HL-60/S4 (cell line): ENCODE measurements around the gene MALL.
"Not testable (repeated sequence)": the region's sequence is repeated elsewhere in the genome, so short reads cannot be mapped to it uniquely, and the experiment has no call there.

Experiments used
- in situ Hi-C: fragments of 300-500 bp; cut with MboI; formaldehyde crosslinking; loops from 2 replicates; pipeline ENCODE4 v1.14.3; 2022; ENCODE audit warnings: low sequenced_read_pairs

MALL gene

DNA sequence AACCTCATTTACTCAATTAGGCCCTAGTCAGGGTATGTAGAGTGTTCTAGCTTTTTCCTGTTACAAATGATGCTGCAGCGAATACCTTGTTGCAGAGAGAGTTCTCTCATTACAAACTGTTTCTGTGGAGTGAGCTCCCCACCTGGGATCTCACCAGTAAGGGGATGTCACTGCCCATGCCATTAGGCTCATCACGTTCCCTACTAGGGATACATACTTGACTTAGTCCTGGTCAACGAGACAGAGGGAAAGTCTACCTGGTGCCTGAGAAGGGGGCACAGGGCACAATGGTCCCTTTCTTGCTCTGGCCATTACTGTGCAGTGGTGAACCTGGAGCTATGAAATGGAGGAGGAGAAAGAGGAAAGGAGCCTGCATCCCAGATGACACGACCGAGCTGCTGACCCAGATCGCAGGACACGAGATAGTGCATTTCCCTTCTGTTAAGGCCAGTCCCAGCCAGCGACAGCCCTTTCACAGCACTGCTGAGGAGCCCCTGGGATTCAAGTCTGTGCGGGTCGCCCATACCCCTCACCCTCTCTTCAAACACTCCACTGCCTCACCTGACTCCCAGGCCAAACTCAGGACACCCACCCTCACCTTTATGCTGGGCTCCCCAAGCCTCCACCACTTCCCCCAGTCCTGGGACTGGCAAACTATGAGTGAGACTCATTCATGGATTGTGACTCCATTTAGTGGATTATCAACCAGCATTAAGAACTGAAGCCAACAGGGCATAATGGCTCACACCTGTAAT lies 16.0 kb downstream of the MALL start:
- in situ Hi-C loops, result no loop called here

DNA sequence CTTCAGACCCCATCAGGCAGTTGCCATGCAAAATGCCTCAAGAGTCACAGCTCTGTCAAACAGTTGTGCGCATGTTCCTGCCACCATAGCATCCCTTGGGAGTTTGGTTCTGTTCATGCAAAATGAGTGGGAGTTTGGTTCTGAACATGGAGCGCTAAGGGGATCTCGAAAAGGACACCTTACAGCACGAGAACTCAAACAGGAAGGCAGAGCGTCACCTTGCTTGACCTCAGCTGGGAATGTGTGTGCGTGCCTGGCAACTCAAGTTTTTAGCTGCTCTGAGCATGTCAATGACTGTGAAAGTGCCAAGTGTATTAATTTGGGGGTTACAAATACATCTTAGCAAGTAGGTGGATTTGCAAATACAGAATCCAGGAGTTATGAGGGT lies 16.6 kb downstream of the MALL start:
- in situ Hi-C loops, result no loop called here

DNA sequence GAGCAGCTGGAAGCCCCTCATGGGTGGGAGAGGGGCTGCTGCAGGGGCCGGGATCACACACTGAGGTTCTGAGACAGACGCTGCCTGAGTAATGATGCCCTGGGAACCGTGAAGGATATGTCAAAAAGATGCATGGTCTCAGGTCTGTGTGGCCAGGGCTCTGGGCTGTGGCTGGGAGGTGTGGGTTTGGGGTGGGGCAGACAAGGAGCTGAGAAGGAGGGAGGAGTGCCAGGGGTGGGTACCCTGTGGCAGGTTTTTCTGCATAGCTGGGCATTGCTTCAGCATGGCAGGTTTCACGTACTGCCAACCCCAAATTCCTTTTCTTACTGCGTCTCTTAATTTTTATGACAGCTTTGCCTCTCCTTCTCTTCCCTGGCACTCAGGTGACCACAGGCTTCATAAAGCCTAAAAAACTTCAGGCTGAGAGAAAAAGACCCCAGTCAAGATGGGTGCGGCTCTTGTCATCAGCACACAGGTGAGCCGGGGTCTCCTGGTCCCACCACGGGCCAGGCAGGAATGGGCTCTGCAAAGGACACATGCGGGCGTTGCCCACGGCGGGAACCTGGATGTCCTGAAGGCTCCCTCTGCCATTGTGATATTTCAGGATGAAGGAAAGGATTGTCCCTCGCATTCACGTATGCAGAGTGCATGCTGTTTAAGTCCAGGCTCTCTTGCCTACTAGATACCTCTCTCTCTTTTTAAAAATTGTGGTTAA lies 18.0 kb downstream of the MALL start:
- in situ Hi-C loops, result no loop called here

DNA sequence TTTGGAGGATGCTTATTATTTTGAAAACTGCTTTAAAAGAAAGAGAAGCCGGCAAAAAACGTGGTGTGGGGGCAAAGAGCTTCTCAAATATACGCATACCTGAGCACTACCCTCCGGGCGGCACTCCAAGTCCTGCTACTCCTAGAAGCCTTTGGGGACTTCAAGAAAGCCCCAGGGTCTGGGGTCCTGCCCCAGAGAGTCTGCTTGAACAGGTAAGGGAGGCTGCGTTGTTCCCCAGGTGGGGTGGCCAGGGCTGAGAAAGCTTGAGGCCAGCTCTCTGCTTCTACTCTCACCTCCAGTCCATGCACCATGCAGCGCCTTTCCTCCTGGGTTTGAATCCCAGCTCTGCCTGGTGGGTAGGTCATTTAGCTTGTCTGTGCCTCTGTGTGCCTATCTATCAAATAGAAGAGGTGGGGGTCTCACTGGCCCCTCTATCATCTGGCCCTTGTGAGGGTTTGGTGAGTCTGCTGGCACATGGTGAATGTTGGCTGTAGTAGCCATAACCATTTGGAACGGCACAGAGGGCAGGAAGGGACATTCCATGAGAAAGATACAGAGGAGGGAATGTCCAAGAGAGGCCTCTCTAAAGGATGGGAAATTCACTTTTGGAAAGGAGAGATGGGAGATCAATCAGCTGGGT lies 19.5 kb downstream of the MALL start:
- in situ Hi-C loops, result no loop called here

DNA sequence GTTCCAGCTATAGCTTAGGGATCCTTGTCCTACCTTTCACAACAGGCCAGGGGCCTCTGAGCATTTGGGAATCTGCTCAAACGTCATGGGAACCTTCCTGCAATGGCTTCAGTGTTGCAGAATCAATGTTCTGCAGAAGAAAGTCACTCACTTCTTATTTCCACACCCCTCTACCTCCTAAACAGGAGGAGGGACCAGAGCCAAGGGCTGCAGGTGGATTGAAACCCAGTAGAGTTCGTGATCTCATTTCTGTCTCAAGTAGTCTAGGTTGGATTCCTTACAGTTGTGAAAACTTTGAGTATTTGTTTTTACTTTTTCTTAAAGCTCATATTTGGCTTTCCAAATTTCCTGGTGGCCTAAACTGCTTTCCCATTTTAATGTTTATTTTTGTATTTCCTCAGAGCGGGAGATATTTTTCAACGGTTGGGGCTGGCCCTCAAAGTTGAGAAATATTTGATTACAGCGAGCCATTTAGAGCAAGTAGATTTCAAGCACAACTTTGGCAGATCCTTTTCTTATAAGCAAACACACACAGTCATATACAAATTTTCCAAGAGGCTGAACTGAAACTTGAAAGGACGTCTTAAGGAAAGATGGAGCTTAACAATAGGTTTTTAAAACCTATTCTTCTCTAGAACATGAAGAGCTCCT lies 20.6 kb downstream of the MALL start:
- in situ Hi-C loops, result not testable (repeated sequence)

DNA sequence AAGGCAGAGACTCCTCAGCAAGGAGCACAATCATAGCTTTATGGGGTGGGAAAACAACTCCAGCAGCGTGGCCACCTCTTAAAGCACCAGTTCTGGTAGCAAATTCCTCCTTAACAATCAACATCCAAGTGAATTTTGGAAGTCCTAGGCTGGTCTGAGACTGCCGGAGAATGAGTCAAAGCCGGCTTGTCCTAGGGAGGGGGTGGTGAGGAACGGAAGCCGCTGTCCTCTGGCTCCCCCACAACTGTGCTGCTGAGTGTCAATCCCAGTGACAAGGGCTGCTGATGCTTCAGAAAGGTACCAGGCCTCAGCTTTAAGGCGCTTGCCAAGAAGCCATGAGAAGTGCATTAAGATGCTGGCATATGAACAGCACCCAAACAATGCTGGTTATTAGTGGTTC lies 21.7 kb downstream of the MALL start:
- in situ Hi-C loops, result not testable (repeated sequence)

DNA sequence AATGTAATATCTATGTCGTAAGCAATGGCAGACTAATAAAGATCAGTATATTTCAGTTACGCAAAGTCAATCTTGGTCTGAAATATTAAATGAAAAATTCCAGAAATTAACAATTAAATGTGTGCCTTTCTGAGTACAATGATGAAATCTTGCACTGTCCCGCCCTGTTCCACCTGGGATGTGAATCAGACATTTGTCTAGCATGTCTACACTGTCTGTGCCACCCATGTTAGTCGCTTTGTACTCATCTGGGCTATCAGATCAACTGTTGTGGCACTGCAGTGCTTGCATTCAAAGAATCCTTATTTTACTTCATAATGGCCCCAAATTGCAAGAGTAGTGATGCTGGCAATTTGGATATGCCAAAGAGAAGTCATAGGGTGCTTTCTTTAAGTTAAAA lies 25.5 kb downstream of the MALL start:
- in situ Hi-C loops, result not testable (repeated sequence)

DNA sequence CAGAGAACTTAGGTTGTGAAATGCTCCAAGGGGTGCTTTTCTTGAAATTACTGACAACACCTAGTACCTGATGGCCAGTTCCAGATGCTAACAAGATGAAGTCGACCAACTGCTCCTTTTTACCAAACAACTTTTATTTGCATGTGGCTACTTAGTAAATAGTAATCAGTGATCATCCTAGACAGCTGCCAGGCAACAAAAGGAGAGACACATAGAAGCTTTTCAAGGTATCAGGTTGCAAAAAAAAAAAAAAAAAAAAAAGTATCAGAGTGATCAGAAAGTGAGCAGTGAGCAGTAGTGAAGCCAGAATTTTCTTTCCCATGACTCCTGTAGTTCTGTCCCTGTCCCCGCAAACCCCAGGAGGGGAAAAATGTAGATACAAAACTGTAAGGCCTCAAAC lies 31.9 kb downstream of the MALL start:
- in situ Hi-C loops, result not testable (repeated sequence)

DNA sequence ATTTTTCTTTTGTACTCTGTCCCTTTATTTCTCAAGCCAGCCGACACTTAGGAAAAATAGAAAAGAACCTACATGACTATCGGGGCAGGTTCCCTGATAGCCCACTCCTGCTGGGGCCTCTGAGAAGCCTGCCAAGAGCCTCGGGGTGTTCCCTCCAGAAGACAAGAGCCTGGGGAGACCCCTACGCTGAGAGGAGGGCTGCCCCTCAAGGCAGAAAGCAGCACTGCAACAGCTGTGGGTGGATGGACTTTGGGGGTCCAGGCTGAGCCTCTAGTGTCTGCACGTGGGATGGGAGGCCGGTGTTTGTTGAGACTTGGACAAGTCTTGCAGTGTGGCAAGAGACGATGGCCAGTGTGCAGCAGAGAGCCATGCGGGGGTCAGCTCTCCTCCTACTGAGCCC lies 32.5 kb downstream of the MALL start:
- in situ Hi-C loops, result not testable (repeated sequence)

DNA sequence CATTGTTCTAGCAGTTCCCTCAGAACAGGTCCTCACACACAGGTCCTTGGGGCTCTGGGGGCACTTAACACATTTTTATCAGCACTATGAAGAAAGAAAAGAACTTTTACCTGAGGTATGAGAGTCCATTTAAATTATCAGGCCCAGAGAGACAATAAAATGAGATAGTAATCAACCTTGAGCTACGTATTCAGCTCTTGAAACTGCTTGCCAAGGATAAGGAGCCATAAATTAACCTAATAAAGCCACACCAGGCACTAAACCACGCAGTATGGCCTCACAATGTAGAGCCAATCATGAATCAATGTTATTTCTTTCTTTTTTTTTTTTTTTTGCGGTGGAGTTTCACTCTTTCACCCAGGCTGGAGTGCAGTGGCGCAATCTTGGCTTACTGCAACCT lies 37.5 kb downstream of the MALL start:
- in situ Hi-C loops, result not testable (repeated sequence)

DNA sequence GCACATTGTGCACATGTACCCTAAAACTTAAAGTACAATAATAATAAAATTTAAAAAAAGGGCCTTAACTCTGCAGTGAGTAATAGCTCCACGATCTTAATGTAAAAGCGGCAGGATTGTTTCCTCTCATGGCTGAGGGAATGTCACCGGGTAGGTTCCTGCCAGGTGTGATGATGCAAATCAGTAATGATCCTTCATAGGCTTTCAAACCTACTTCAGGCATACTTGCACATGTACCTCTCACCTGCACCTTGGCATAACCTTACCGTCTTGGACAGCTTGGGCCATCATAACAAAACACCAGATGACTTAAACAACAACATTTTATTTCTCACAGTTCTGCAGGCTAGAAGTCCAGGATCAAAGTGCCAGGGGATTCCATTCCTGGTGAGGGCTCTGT lies 39.7 kb downstream of the MALL start:
- in situ Hi-C loops, result not testable (repeated sequence)

DNA sequence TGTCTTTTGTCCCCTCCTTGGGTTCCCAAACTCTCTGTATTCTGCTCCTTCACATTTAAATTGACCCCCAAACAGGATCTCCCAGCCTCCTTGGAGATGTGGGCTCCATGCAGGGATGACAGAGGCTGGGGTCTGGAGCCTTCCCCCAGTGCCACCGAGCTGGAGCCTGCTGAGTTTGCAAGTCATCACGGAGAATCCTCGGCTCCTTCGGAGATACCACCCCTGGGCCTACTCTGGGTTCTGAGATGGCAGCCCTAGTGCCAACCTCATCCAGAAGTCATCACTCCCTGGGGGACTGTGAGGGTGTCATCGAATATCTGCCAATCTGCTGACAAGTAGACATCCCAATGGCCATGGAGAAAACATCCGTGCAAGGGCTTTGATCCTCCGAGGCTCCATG lies 45.8 kb downstream of the MALL start:
- in situ Hi-C loops, result not testable (repeated sequence)

DNA sequence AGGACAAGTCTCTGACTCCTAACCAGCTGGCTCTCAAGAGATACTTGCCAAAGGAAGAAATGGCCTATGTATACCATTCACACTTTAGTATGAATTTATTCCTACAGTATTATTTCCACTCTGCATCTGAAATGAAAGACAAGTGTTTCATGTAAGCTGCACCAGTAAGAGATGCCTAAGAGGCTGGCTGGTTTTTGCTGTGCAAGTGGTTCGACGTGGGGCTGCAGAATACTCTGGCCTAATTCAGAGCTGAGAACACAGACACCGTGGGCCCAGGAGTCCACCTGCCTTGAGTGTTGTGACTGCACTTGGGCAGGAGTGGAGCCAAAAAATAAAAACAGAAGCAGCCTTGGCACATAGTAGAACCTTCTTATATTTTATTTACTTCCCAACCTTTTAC lies 47.5 kb downstream of the MALL start:
- in situ Hi-C loops, result not testable (repeated sequence)

DNA sequence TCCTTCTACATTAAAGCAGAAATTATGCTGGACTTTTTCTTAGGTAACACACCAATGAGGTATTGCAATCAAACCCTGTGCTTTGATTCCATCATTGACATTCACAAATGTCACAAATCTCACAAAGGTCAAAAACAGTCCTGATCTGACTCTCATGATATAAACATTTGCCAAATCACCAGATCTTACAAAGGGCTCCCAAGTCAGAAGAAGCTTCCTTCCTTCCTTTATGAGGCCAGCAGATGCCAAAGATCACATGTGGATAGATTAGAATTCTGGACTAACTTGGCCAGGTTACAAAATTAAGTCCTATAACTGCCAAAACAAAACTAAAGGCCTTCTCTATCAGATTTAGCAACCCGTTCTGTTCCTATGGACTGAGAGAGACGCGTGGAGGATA lies 53.3 kb downstream of the MALL start:
- in situ Hi-C loops, result not testable (repeated sequence)

DNA sequence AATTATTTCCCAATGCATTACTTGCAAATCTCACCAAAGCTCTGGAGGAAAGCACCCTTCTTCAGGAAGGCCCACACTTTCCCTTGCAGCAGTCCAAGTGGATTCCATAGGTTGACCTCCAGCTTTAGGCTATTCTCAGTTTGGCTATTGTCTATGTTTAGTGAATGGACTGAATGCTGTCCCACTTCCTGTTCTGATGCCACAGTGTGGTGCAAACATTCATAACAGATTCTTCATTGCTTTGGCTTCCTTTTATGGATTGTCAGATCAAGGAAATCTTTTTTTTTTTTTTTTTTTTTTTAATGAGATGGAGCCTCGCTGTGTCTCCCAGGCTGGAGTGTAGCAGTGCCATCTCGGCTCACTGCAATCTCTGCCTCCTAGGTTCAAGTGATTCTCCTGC lies 55.1 kb downstream of the MALL start:
- in situ Hi-C loops, result not testable (repeated sequence)

DNA sequence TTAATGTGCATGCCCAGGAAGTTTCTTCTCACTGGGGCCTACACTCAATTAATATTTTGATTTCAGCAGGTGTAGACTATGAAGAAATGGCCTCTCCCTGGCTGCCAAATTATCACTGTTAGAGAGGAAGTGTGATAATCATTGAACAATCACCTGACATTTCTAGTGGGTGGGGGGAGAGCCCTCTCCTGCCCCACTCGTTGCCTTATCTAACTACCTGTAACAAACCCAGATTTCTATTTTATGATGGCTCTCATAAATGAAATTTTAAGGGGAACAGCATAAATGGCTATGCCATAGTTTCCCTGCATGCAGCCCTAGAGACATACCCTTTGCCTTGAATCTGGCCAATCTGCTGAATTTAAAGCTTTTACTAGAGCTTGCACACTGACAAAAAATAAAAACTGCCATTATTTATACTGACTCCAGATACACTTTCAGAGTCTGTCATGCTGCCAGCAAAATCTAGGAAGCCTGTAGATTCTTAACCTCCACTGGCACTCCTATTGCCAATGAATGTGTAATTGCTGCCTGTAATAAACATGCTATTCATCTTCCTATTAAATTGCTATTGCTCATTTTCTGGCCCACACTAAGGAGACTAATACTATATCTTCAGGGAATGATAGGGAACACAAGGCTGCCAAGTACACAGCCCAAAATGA lies 55.8 kb downstream of the MALL start:
- in situ Hi-C loops, result not testable (repeated sequence)

DNA sequence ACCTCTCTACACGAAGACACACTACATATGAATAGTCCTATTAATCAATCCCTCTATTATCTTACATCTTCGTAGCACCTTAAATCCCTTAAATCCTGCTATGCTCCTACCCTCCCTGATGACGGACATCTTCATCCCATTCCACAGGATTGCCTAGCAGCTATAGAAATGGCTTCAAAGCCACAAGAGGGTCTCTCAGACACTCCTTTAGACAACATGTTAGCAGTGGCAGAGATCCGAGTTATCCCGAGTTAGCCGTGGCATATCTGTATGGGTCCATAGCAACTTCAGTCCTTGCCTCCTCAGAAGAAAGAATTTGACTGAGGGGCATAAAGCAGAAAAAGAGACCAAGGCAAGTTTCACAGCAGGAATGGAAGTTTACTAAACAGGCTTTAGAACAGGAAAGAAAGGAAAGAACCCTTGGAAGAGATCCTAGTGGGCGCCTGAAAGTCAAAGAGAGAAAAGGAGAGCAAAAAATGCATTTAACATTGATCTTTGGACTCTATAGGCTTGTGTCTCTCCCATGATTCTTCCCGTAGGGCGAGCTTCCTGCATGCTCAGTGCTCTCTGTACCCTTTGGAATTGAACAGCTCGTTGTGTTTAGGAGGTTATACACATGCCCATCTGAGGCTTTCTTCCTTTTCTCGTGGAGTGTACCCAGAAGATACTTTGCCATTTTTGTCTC lies 56.5 kb downstream of the MALL start:
- in situ Hi-C loops, result not testable (repeated sequence)

DNA sequence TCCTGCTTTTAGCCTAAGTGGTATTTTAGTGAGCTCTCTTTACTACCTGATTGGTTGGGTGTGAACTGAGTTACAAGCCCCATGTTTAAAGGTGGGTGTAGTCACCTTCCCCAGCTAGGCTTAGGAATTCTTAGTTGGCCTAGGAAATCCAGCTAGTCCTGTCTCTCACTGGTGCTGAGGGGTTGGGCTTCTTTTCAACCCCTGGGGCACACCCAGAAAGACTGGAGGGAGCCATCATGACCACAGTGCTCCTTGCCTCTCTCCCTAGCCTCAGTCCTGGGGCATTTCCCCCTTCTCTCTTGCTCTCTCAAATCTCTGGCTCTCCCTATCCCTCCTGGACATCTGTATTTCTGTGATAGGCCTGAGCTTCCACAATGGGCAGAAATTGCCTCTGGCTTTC lies 57.6 kb downstream of the MALL start:
- in situ Hi-C loops, result not testable (repeated sequence)

DNA sequence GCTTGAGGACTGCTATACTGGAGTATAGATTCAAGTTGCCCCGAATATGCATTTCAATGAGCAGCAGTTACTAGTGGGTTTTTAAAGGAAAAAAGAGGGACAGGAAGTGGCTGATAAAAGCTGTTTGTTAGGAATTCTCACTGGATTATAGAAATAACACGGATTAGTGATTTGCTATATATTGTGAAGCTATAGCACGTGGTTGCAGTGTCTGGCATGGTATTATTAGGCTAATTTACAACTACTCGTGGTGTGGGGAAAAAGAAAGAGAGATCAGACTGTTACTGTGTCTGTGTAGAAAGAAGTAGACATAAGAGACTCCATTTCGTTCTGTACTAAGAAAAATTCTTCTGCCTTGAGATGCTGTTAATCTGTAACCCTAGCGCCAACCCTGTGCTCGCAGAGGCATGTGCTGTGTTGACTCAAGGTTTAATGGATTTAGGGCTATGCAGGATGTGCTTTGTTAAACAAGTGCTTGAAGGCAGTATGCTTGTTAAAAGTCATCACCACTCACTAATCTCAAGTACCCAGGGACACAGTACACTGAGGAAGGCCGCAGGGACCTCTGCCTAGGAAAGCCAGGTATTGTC lies 59.7 kb downstream of the MALL start:
- in situ Hi-C loops, result not testable (repeated sequence)
